IMR-90 (cell line): Measurements from ENCODE around the gene HDAC9. TPM values are rescaled to one million over a fixed set of nuclear protein-coding genes. Genes with fewer than 3 reads are reported as not detected.

ENCODE experiments used
- ATAC-seq: fragments of 200-7000 bp; cut with Tn5 transposase; 2 replicates; pipeline ENCODE4 v1.9.1; 2020; ENCODE audit warnings: low read depth, mild to moderate bottlenecking, moderate library complexity
- BruUV-seq: library from RNA; stranded (reverse); fragments of 400-500 nt; replicated peaks from 2 replicates; lab custom pipeline; 2021; lab: Mats Ljungman, UMichigan
- CTCF ChIA-PET: fragments of 300-600 bp; formaldehyde crosslinking; extraction: SDS; loops from one replicate; lab custom pipeline; 2021; ENCODE audit warnings: antibody characterized with exemption; lab: Yijun Ruan, JAX
- POLR2A ChIA-PET: fragments of 300-600 bp; sonication (Branson Sonifier 250); formaldehyde crosslinking; loops from one replicate; lab custom pipeline; 2022; ENCODE audit warnings: antibody characterized with exemption; ENCODE audit not compliant: unreplicated experiment; lab: Charles Lee
- DNase-seq: peaks from one replicate; pipeline ENCODE4 v3.0.0; 2013
- H2AFZ ChIP-seq: replicated peaks from 2 replicates; pipeline ENCODE3; 2013; ENCODE audit warnings: low read length, mild to moderate bottlenecking; ENCODE audit not compliant: poor library complexity
- H2AK5ac ChIP-seq: 2 replicates; pipeline ENCODE4 v1.6.1; 2013; ENCODE audit warnings: low read depth, low read length, inconsistent platforms
- H2AK9ac ChIP-seq: replicated peaks from 2 replicates; pipeline ENCODE3; 2013; ENCODE audit warnings: mild to moderate bottlenecking, low read depth, low read length, moderate library complexity; ENCODE audit not compliant: poor library complexity
- H2BK120ac ChIP-seq: 2 replicates; pipeline ENCODE4 v1.6.1; 2013; ENCODE audit warnings: low read depth, low read length, inconsistent platforms
- H2BK15ac ChIP-seq: 3 replicates; pipeline ENCODE4 v1.6.1; 2013; ENCODE audit warnings: low read depth, low read length, inconsistent platforms
- H2BK20ac ChIP-seq: 2 replicates; pipeline ENCODE4 v1.6.1; 2013; ENCODE audit warnings: low read depth, mild to moderate bottlenecking, inconsistent platforms, low read length, moderate library complexity
- H2BK5ac ChIP-seq: 2 replicates; pipeline ENCODE4 v1.6.1; 2013; ENCODE audit warnings: mild to moderate bottlenecking, low read depth, low read length, inconsistent platforms; ENCODE audit not compliant: poor library complexity, severe bottlenecking
- H3K14ac ChIP-seq: replicated peaks from 2 replicates; pipeline ENCODE4 v1.6.1; 2013; ENCODE audit warnings: low read depth, low read length, inconsistent platforms
- H3K18ac ChIP-seq: 2 replicates; pipeline ENCODE4 v1.6.1; 2013; ENCODE audit warnings: low read depth, low read length, control low read depth
- H3K23ac ChIP-seq: 2 replicates; pipeline ENCODE4 v1.6.1; 2013; ENCODE audit warnings: low read depth, low read length, inconsistent platforms
- H3K27ac ChIP-seq: 2 replicates; pipeline ENCODE4 v1.5.1; 2013; ENCODE audit warnings: mild to moderate bottlenecking, control low read depth, low read length; ENCODE audit not compliant: insufficient read depth
- H3K27me3 ChIP-seq: 2 replicates; pipeline ENCODE4 v1.6.1; 2013; ENCODE audit warnings: low read length; ENCODE audit not compliant: control insufficient read depth, insufficient read depth
- H3K36me3 ChIP-seq: 2 replicates; pipeline ENCODE4 v1.6.1; 2013; ENCODE audit warnings: low read length, mixed read lengths; ENCODE audit not compliant: control insufficient read depth, insufficient read depth
- H3K4ac ChIP-seq: 2 replicates; pipeline ENCODE4 v1.6.1; 2013; ENCODE audit warnings: low read depth, low read length, inconsistent platforms
- H3K4me1 ChIP-seq: 2 replicates; pipeline ENCODE4 v1.6.1; 2013; ENCODE audit warnings: low read length, mixed read lengths; ENCODE audit not compliant: control insufficient read depth, insufficient read depth
- H3K4me2 ChIP-seq: 2 replicates; pipeline ENCODE4 v1.6.1; 2013; ENCODE audit warnings: low read depth, mild to moderate bottlenecking, control low read depth, low read length, moderate library complexity
- H3K4me3 ChIP-seq: 2 replicates; pipeline ENCODE4 v1.5.1; 2013; ENCODE audit warnings: low read depth, mild to moderate bottlenecking, control low read depth, low read length, moderate library complexity; ENCODE audit not compliant: insufficient read depth
- H3K56ac ChIP-seq: 2 replicates; pipeline ENCODE4 v1.6.1; 2013; ENCODE audit warnings: low read length, inconsistent platforms; ENCODE audit not compliant: insufficient read depth; ENCODE audit errors: extremely low read depth
- H3K79me1 ChIP-seq, 2 experiments: 2 replicates each; pipeline ENCODE4 v1.6.1; 2013; ENCODE audit warnings: low read length in 2 of 2, inconsistent platforms in 1 of 2, low read depth in 1 of 2
- H3K9ac ChIP-seq: 2 replicates; pipeline ENCODE4 v1.6.1; 2013; ENCODE audit warnings: low read depth, low read length, control low read depth
- H3K9me1 ChIP-seq: 2 replicates; pipeline ENCODE4 v1.6.1; 2013; ENCODE audit warnings: low read length, inconsistent platforms; ENCODE audit not compliant: insufficient read depth
- H3K9me3 ChIP-seq: 2 replicates; pipeline ENCODE4 v1.6.1; 2013; ENCODE audit warnings: low read length; ENCODE audit not compliant: control insufficient read depth, insufficient read depth
- H4K20me1 ChIP-seq: 2 replicates; pipeline ENCODE4 v1.6.1; 2013; ENCODE audit warnings: low read length, inconsistent platforms; ENCODE audit not compliant: insufficient read depth
- H4K5ac ChIP-seq: 2 replicates; pipeline ENCODE4 v1.6.1; 2013; ENCODE audit warnings: mild to moderate bottlenecking, low read depth, low read length, control low read depth
- H4K8ac ChIP-seq, 2 experiments: 2 replicates each; pipeline ENCODE4 v1.6.1; 2013; ENCODE audit warnings: low read depth in 2 of 2, low read length in 2 of 2, control low read depth in 1 of 2, inconsistent platforms in 1 of 2
- H4K91ac ChIP-seq: 2 replicates; pipeline ENCODE4 v1.6.1; 2013; ENCODE audit warnings: low read depth, low read length, inconsistent platforms; ENCODE audit not compliant: insufficient read depth
- CTCF ChIP-seq: conservative IDR thresholded peaks from 2 replicates; pipeline ENCODE4 v1.5.1; 2012; ENCODE audit warnings: mild to moderate bottlenecking, low read depth, low read length, improper control_type of control experiment
- MAFK ChIP-seq: IDR thresholded peaks from 2 replicates; pipeline ENCODE4 v1.6.1; 2012; ENCODE audit warnings: low read depth, low read length, improper control_type of control experiment
- RCOR1 ChIP-seq: IDR thresholded peaks from 2 replicates; pipeline ENCODE4 v1.6.1; 2012; ENCODE audit warnings: mild to moderate bottlenecking, low read length, improper control_type of control experiment; ENCODE audit not compliant: insufficient replicate concordance
- dilution Hi-C: fragments of 300-500 bp; cut with HindIII; formaldehyde crosslinking; loops from one replicate; pipeline ENCODE4 v1.14.3; 2018; ENCODE audit warnings: low sequenced_read_pairs; ENCODE audit not compliant: unreplicated experiment
- in situ Hi-C: fragments of 300-500 bp; cut with MboI; formaldehyde crosslinking; loops from 3 replicates; pipeline ENCODE4 v1.14.3; 2019; ENCODE audit warnings: low sequenced_read_pairs, inconsistent platforms, mixed read lengths
- intact Hi-C: fragments of 100-400 bp; cut with micrococcal nuclease; formaldehyde crosslinking; loops from 2 replicates; pipeline ENCODE4 v1.10.0; 2022
- polyA plus RNA-seq, 3 experiments: library from polyadenylated mRNA; depleted of rRNA; stranded (reverse); fragments of >200 nt; gene quantifications; 2 replicates each; pipeline ENCODE4 v1.2.3, GENCODE V29; 2012; ENCODE audit warnings: low replicate concordance in 1 of 3
- total RNA-seq: library from RNA; depleted of rRNA; stranded (reverse); fragments of >200 nt; gene quantifications from 2 replicates; pipeline ENCODE4 v1.2.3, GENCODE V29; 2012

The HDAC9 gene
- total and polyA plus RNA-seq, 2 of the 4 experiments (the other 2 are of a cell fraction), result 4.3 to 24.7 TPM

GRCh38 chr7:18565337-18565736 lies 69.8 kb downstream of the HDAC9 start:
- BruUV-seq, result no TSS peak
- no peak overlapping the region for H2BK20ac ChIP-seq
- TF ChIP-seq MAFK (no peak), RCOR1 (no peak), CTCF (no peak)
- peaks cover 2% of the 10 kb centered on the region; the same call in 1 of the 2 replicates for H3K9me1 ChIP-seq
- no peak overlapping the region for H4K91ac ChIP-seq
- H3K18ac ChIP-seq, result no peak overlapping the region
- no peak overlapping the region for H2BK15ac ChIP-seq
- no peaks in the 10 kb centered on the region for H3K9me3 ChIP-seq
- no peak overlapping the region for H3K4me3 ChIP-seq
- intact Hi-C loops (no loop called here), dilution Hi-C loops (no loop called here), in situ Hi-C loops (loop anchor here (10.0 to 25.0 kb wide), 2 partner anchors 211 to 878 kb away; no protein-coding TSS in a partner anchor)
- H3K14ac ChIP-seq, result no peak overlapping the region
- no peaks in the 10 kb centered on the region for H3K4me1 ChIP-seq
- H4K8ac ChIP-seq, result no peak overlapping the region
- no peak overlapping the region for H2BK120ac ChIP-seq
- no peaks in the 10 kb centered on the region for H3K36me3 ChIP-seq
- no peak for ATAC-seq
- no peak overlapping the region for H3K9ac ChIP-seq
- H3K27ac ChIP-seq, result no peak overlapping the region
- ChIA-PET POLR2A (no interaction called here), CTCF (no interaction called here)
- no peak overlapping the region for H4K5ac ChIP-seq
- no peak overlapping the region for H2AK5ac ChIP-seq
- H3K27me3 ChIP-seq, result no peaks in the 10 kb centered on the region
- DNase-seq, result no peak
- H2AK9ac ChIP-seq, result no peak overlapping the region
- H2AFZ ChIP-seq, result no peak overlapping the region
- H3K23ac ChIP-seq, result no peak overlapping the region
- no peak overlapping the region for H3K56ac ChIP-seq
- H3K4ac ChIP-seq, result no peak overlapping the region
- 0 out of 4 replicates have a peak, but pooled peaks cover 0 to 3% of the 10 kb centered on the region in 2 experiments for H3K79me1 ChIP-seq
- no peak overlapping the region for H2BK5ac ChIP-seq
- H3K4me2 ChIP-seq, result no peak overlapping the region
- no peaks in the 10 kb centered on the region for H4K20me1 ChIP-seq
